Skin epidermis (tissue), 12 donors: ENCODE measurements around the gene GOLGA6L7.
"Not testable (repeated sequence)": the region's sequence is repeated elsewhere in the genome, so short reads cannot be mapped to it uniquely, and the experiment has no call there.

Experiments
- H3K27ac ChIP-seq, 21 experiments: fragments of 200-600 bp; sonication (generic) in 11 of 21; one replicate each; pipeline ENCODE4 v1.5.0; 2020; ENCODE audit warnings: mild to moderate bottlenecking in 3 of 21, inconsistent platforms in 2 of 21, moderate library complexity in 2 of 21
- H3K4me3 ChIP-seq, 7 experiments: fragments of 200-600 bp; sonication (generic) in 2 of 7; one replicate each; pipeline ENCODE4 v1.5.0; 2020; ENCODE audit warnings: inconsistent platforms in 2 of 7, mild to moderate bottlenecking in 2 of 7, moderate library complexity in 1 of 7

The GOLGA6L7 gene

DNA sequence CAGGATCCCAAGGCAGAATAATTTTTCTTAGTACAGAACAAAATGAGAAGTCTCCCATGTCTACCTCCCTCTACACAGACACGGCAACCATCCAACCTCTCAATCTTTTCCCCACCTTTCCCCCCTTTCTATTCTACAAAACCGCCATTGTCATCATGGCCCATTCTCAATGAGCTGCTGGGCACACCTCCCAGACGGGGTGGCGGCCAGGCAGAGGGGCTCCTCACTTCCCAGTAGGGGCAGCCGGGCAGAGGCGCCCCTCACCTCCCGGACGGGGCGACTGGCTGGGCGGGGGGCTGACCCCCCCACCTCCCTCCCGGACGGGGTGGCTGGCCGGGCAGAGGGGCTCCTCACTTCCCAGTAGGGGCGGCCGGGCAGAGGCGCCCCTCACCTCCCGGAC lies 827 bp upstream of the GOLGA6L7 start:
- H3K27ac ChIP-seq, H3K4me3 ChIP-seq: not testable (repeated sequence)

DNA sequence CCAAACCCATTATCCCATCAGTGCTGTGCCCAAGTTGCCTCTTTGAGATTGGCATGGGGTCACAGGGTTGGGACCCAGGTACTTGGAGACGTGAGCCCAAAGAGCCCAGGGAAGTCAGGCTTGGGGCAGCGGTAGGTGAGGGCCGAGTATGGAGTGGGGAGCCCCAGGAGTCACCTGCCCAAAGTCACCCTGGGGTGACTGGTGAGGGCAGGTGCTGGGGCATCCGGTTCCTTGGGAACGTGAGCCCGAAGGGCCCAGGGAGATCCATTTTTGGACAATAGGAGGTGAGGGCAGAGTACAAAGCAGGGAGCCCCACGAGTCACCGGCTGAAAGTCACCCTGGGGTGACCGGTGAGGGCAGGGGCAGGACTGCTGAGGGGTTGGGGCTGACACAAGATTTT lies 485 bp downstream of the GOLGA6L7 start:
- not testable (repeated sequence) for H3K27ac ChIP-seq, H3K4me3 ChIP-seq

DNA sequence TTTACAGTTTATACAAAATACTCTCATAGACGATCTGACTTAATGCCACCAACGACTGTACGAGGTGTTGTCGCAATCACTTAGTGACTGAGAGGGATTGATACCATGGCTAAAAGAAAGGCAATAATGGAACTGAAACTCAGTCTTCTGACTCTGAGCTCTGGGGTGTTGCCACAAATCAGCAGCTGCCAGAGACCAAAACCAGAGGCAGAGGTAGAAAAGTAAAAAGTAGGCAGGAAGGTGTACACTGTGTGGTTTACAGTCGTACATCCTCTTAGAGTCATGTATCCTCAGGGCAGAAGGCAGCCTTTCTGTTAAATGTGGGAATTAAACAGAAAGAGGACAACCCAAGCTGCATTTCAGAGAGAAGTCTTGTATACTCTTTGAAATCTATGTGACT lies 1.2 kb downstream of the GOLGA6L7 start:
- H3K4me3 ChIP-seq, H3K27ac ChIP-seq: not testable (repeated sequence)

DNA sequence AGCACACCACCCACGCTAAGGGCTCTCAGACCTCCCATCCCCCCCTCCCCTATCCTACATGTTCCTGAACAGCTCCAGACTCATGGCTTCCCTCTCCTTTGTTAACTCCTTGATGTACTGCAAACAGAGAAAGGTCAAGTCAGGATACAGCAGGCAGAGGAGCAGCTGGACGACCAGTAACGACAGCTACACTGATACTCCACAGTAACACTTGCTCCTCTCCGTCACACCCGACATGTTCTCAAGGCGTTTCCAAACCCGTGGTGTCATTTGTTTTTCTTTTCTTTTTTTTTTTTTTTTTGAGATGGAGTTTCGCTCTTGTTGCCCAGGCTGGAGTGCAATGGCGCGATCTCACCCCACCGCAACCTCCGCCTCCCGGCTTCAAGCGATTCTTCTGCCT lies 4.3 kb downstream of the GOLGA6L7 start:
- not testable (repeated sequence) for H3K27ac ChIP-seq, H3K4me3 ChIP-seq

DNA sequence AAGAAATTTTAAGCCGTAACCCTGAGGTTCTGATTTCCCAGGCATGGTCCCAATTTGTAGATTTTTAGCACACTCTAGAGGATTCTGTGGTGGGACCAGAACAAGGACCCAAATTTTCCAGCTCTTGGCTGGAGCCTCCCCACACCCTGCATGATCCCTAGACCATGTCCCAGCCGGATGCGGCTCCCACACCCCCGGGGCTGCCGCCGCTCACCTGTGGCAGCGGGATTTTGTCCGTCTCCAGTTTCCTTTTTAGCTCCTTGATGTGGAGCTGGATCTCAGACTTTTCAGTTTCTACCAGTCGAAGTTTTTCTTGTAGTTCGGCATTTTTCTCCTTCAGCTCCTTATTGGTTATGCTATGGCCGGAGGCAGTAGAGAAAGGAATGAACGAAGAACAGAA lies 4.9 kb downstream of the GOLGA6L7 start:
- not testable (repeated sequence) for H3K4me3 ChIP-seq, H3K27ac ChIP-seq

DNA sequence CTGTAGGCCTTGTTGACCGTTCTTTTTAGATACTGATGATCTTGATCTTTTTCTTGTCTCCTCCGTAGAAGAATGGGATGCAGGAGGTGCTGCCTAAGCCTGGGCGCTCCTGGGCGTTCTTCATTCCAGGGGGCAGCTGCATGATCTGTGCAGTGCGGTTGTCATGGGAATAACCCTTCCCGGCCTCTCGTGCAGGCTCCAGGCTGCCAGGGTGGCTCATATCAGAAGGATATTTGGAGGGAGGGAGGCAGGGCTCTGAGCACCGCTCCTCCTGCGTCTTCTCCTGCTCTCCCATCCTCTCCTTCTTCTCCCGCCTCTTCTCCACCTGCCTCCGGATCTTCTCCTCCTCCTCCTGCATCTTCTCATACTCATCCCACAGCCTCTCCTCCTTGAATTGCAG lies 6.2 kb downstream of the GOLGA6L7 start:
- H3K4me3 ChIP-seq, H3K27ac ChIP-seq: not testable (repeated sequence)

DNA sequence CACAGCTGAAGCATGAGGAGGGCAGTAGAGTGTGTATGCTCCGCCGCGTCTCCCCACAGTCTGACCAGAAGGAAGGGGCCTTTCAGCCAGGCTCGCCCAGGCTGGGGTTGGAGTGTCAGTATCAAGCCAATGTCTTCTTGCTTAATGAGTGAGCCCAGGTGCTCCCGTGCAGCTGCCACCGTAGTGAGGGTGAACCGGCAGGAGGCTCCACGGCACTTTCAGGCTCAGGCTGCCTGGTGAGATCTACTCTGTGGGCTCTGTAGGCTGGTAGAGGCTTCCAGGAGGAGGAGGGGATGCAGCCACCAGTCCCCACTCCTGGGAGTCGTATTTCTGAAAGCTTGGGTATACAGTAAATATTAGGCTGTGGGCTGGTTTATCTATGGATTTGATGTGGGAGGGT lies 8.2 kb downstream of the GOLGA6L7 start:
- H3K4me3 ChIP-seq, H3K27ac ChIP-seq: not testable (repeated sequence)

DNA sequence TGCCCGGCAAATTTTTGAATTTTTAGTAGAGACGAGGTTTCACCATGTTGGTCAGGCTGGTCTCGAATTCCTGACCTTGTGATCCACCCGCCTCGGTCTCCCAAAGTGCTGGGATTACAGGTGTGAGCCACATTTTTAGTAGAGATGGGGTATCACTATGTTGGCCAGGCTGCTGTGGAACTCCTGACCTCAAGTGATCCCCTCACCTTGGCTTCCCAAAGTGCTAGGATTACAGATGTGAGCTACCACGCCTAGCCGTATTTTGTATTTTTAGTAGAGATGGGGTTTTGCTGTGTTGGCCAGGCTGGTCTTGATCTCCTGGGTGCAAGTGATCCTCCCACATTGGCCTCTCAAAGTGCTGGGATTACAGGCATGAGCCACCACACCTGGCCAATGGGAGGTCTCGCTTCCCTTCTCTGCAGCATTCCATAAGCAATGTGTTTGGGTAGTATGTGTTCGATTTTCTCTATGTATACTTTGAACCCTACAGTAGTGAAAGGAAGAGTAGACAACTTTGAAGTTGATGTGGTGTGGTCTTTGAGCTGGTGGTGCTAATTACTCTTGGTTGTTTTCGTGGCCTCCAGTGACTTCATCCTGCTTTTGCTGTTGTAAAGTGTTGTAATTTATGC lies 13.4 kb downstream of the GOLGA6L7 start:
- not testable (repeated sequence) for H3K27ac ChIP-seq

DNA sequence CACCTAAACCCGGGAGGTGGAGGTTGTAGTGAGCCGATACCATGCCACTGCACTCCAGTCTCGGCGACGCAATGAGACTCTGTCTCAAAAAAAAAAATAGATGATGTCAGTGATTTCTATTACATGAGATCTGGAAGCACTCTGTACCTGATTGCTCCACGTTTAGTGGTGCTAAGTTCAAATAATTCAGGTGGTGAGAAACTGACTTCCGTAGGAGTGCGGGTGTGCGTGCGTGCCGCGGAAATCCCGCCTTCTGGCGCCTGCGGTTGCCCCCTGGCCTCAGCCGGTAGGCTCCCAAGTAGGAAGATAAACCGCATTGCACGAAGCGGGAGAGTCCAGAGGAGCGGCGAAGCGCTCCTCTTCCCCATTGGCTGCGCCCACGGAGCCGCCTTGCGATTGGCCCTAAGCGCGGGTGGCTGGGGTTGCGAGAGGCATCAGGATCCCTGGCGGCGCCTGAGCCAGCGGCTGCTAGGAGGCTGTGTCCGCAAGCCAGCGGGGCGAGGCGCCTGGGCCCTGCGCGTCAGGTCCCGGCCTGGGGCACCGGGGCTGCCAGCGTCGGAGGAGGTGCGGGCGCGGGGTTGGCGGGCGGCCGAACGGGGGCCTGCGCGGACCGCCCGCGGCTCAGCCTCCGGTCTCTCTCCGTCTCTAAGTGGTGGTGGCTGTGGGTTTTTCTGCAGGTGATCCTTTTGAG lies 16.4 kb downstream of the GOLGA6L7 start:
- not testable (repeated sequence) for H3K27ac ChIP-seq
- peak overlapping the region; percentile 5 to 30 (median 10) for H3K4me3 ChIP-seq

More for the DNA sequence above, 13.4 kb downstream of the GOLGA6L7 start:
- not testable (repeated sequence) for H3K4me3 ChIP-seq

DNA sequence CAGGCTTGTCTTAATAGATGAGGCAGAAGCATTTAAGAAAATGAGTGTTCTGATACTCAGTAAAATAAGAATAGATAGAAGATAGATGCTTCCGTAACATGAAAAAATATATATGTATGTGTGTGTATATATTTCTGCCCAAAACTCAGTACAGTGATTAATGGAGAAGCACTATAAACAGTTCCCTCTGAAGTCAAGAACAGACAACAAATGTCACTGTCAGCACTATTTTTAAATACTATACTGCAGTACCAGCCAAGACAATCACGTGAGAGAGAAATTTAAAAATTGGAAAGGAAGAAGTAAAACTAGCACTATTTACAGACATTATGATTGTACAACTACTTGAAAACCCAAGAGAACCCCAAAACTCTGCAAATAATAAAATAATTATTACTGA lies 27.0 kb downstream of the GOLGA6L7 start:
- not testable (repeated sequence) for H3K4me3 ChIP-seq, H3K27ac ChIP-seq

DNA sequence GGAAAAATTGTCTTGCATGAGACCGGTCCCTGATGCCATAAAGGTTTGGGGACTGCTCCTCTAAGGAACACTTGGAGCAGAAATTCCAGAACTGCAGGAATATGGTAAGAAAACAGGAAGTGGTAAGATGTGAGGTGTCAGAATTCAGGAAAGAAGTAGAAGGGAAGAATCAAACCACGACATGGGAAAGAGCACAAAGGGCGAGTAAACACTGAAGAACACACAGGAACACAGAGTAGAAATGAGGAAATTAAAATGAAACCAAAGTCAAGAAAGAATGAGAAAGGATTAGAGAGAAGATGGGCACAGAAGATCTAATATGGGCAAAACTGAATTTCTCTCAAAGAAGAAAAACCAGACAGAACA lies 28.5 kb downstream of the GOLGA6L7 start:
- not testable (repeated sequence) for H3K4me3 ChIP-seq, H3K27ac ChIP-seq

DNA sequence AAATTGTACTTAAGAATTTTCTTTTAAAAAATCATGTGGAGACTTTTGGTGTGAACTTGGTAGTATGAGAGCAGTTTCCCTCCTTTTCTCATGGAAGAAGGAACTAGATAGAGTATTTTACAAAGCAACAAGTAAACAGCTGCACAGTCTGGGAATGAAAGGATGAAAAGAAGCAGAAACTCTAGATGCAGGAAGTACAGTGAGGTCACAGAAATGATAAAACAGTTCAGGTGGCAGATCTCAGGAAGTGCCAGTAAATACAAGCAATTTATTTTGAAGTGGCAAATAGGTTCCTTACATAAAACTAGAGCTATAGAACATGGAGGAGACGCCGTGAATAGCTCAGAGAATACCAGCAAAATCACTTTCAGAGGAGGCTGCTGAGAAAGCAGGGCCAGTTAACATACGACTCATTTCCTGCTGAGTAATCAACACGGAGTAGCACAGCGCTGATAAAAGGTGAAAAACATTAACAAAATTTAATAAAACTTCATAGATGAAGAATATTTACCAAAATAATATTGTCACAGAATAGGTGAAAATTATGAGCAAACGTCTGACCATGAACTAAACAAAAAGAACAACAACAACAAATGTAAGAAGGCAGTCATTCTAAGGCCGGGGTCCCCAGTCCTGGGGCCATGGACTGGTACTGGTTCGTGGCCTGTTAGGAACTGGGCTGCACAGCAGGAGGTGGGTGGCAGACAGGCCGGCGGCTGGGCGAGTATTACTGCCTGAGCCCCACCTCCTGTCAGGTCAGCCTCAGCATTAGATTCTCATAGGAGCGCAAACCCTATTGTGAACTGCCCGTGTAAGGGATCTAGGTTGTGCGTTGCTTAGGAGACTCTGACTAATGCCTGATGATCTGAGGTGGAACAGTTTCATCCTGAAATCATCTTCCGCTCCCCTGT lies 29.2 kb downstream of the GOLGA6L7 start:
- not testable (repeated sequence) for H3K4me3 ChIP-seq

DNA sequence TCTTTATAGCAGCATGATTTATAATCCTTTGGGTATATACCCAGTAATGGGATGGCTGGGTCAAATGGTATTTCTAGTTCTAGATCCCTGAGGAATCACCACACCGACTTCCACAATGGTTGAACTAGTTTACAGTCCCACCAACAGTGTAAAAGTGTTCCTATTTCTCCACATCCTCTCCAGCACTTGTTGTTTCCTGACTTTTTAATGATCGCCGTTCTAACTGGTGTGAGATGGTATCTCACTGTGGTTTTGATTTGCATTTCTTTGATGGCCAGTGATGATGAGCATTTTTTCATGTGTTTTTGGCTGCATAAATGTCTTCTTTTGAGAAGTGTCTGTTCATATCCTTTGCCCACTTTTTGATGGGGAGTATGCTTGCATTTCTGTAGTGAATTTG lies 30.3 kb downstream of the GOLGA6L7 start:
- not testable (repeated sequence) for H3K27ac ChIP-seq, H3K4me3 ChIP-seq

More for the DNA sequence above, 29.2 kb downstream of the GOLGA6L7 start:
- H3K27ac ChIP-seq, result not testable (repeated sequence)

DNA sequence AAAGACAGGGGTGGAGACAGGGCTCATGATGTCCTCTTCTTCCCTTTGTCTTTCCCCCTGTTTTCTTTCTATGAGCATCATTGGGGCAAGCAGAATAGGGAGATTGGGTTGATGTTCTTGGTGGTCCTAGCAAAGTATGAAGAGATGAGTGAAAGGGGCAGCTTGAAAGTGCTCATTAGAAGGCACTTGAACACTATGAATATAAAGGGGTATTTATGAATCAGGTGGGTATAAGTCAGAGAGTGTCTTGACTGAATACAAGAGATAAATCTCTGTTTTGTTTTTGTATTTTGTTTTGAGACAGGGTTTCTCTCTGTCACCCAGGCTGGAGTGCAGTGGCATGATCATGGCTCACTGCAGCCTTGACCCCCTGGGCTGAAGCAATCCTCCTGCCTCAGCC lies 34.4 kb downstream of the GOLGA6L7 start:
- H3K27ac ChIP-seq, H3K4me3 ChIP-seq: not testable (repeated sequence)

DNA sequence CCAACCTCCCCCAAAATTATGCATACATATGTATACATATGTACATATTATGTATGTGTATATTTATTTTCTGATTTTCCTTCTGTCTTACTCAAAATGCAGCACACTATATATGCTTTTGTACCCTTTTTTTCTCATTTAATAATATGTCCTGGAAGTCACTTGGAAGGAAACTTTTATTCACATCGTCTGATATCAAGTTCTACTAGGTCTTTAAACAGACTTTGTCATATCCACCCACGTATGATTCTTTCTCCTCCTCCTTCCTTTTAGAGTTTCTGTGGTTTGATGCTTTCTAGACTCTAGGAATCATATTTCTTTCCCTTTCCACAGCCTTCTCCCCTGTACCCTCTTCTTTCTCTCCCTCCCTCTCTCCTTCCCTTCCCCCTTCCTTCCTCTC lies 35.1 kb downstream of the GOLGA6L7 start:
- H3K27ac ChIP-seq, H3K4me3 ChIP-seq: not testable (repeated sequence)

DNA sequence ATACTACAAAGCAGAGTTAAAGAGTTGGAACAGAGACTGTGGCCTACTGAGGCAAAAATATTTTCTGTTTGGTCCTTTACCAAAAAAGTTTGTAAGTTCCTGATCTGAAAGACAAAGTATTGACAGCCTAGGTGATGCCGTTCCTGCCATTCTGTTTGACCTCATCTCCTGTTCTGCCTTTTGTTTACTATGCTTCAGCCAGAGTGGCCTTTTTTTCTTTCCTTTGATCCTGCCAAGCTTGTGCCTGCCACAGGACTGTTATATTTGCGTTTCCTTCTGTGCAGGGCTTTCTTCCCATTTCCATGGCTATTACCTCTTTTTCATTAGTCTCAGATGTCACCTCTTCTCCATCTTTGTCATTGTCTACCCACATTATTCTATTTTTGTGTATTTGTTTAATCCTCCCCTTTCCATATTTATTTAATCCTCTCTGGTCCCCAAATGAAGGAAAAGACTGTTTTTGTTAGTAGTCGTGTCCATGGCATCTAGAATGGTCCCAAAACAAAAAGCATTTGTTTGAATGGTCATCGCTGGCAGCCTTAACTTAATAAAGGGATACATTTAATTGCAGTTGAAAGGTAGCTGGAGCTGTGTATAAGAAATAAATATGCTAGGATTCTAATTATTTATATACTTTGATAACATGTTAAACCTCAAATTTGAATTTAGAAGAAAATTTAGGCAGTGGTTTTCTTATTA lies 36.4 kb downstream of the GOLGA6L7 start:
- H3K4me3 ChIP-seq, H3K27ac ChIP-seq: not testable (repeated sequence)

DNA sequence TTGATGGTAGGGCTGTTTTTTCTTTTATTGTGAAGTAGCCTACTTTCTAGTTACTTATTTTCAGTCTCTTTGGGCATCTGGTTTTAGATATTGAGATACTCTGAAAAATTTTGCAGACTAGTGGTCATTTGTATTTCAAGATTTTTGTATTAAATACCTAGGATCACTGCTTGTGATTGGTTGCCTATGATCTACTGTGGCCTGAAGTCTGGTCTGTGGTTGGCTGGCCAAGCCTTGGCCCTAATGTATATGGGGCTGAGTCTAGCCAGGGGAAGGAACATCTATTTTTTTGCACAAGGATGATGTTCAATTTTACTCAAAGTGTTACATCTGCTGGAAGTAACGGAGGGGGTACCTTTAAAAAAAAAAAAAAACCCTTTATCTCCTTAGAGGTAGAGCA lies 38.0 kb downstream of the GOLGA6L7 start:
- H3K4me3 ChIP-seq, H3K27ac ChIP-seq: not testable (repeated sequence)

DNA sequence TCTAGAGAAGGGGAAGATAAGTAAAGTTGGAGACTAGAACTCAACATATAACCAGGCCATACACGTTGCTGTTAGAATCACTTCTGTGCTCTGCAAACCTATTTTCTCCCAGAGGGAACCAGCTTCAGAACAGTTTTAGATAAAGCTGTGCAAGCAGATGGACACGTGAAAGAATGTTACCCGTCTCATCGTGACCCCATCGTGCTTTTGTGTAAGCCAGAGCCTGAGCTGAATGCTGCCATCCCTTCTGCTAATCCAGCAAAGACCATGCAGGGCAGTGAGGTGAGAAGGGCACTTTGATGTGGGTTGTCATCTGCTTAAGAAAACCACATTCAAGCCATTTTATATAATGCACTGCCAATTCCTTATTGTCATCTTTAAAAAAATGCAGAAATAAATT lies 40.3 kb downstream of the GOLGA6L7 start:
- not testable (repeated sequence) for H3K4me3 ChIP-seq, H3K27ac ChIP-seq

DNA sequence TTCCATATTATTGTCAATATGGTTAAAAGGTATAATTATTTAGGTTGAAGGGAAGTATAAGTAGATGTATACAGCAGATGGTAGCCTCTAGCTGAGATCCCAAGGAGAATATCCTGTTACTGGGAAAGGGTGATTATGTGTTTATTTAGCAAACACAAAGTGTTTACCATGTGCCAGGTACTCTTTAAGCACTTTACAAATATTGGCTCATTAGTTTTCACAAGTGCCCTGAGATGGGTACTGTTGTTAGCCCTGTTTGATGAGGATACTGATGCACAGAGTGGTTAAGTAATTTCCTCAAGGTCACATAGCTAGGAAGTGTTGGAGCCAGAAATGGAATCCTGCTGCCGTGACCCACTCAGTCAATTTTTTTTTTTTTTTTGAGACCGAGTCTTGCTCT lies 48.1 kb downstream of the GOLGA6L7 start:
- not testable (repeated sequence) for H3K4me3 ChIP-seq, H3K27ac ChIP-seq

DNA sequence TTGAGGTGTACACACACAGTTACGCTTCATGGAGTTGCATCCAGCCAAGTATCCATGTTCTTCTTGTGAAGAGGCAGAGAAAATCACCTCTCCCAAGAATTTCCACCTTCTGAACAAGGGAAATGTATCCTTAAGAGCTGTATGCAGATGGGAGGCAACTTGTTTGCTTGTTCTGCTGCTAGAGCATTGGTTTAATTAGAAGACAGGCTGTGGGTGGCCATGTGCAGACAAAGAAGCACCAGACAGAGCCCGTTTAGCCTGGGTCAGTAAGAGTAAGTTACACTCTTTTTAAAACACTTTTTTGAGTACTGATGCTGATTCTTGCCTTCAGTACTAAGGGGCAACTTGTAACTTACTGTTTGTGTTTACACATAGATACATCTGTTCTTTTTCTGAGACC lies 50.2 kb downstream of the GOLGA6L7 start:
- H3K27ac ChIP-seq, H3K4me3 ChIP-seq: not testable (repeated sequence)
